GM12873 (cell line): Measurements from ENCODE around the gene CNTN2.

Experiments
- TF ChIP-seq, protein P1 (sequence below): IDR thresholded peaks from 2 replicates; pipeline ENCODE4 v1.5.1; 2012; ENCODE audit warnings: low read depth, mild to moderate bottlenecking, moderate library complexity, low read length, control low read depth; ENCODE audit not compliant: insufficient read depth; ENCODE audit errors: missing control alignments

The CNTN2 gene

DNA sequence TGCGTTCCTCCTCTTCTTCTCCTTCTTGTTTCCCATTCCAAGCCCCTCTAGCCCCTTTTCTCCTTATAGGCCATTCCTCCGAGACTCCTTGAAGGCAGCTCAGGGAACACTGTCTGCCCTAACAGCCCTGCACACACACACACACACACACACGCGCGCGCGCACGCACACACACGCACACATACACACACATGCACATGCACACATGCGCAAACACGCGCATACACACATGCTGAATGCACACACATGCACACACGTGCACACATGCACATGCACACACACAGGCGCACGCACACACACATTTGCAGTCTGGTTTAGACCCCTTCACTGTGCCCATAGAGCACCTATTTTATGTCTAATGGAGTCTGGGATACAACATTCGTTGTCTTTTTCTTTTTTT lies 17.8 kb upstream of the CNTN2 start:
- TF ChIP-seq, protein P1, sequence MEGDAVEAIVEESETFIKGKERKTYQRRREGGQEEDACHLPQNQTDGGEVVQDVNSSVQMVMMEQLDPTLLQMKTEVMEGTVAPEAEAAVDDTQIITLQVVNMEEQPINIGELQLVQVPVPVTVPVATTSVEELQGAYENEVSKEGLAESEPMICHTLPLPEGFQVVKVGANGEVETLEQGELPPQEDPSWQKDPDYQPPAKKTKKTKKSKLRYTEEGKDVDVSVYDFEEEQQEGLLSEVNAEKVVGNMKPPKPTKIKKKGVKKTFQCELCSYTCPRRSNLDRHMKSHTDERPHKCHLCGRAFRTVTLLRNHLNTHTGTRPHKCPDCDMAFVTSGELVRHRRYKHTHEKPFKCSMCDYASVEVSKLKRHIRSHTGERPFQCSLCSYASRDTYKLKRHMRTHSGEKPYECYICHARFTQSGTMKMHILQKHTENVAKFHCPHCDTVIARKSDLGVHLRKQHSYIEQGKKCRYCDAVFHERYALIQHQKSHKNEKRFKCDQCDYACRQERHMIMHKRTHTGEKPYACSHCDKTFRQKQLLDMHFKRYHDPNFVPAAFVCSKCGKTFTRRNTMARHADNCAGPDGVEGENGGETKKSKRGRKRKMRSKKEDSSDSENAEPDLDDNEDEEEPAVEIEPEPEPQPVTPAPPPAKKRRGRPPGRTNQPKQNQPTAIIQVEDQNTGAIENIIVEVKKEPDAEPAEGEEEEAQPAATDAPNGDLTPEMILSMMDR, result no peak

DNA sequence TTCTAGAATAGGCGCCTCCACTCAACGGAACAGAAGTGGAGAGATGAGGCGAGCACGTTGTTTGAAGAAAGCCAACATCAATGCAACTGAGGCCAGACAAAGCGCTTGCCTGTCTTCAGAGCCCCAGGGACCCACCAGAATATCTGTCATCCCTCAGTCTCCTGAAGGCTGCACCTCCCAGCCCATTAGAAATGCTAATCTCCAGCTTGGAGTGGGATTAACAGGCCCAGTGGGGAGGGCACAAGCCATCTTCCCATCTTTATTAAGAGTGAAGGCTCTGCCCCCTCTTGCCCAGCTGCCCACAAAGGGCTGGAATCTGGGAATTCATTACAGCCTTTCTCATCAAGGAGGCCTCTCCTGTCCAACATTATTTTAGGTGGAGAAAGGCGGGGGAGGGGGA lies 16.8 kb upstream of the CNTN2 start:
- TF ChIP-seq, protein P1, result no peak

DNA sequence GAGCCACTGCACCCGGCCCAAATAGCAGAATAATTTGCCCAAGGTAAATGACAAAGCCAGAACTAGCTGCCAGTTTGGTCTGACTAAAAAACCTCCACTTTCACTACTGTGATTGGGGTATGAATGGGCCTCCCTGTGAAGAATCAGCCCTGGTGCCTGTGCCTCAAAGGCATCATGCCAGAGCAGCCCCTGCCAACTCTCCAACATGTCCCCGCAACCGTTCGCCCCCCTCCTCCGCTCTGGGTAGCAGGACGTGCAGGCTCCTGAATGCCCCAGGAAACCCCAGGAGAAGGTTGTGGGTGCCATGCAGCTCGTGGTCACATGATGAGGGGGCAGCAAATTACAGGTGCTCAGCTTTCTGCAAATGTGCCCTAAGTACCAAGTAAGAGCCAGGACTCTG lies 14.6 kb upstream of the CNTN2 start:
- TF ChIP-seq, protein P1, result no peak

DNA sequence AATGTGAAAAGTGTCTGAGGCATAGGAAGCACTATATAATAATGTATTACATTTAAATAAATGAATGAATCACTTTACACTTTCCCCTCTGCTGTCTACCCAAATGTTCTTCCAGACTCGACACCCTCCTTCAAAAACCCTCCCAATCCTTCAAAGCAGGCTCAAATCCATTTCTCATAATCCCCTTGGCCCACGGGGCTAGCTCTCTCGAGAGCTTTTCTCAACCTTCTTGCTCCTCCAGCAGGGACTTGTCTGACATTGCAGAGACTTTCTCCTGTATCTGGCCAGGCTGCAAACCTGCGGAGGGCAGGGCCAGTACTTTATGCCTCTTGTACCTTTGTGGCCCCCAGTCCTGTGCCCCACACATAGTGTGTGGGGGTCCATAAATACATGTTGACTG lies 14.1 kb upstream of the CNTN2 start:
- TF ChIP-seq, protein P1, result no peak

DNA sequence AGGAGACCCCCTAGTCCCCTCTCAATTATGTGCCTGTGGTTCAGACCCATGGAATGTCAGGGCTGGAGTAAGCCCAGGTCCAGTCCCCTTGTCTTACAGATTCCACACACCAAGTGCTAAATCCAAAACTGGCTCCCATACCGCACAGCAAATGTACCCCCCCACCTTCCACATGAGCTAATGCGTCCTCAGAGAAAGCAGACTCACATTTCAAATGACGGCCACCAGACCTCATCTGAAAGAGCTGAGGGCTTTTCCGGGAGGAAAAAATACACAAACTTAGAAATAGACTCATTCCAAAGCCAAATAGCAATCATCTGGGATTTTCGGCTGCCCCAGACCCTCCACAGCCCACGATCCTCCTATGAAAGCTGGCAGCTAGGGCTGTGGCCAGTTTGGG lies 12.8 kb upstream of the CNTN2 start:
- TF ChIP-seq, protein P1, result no peak

DNA sequence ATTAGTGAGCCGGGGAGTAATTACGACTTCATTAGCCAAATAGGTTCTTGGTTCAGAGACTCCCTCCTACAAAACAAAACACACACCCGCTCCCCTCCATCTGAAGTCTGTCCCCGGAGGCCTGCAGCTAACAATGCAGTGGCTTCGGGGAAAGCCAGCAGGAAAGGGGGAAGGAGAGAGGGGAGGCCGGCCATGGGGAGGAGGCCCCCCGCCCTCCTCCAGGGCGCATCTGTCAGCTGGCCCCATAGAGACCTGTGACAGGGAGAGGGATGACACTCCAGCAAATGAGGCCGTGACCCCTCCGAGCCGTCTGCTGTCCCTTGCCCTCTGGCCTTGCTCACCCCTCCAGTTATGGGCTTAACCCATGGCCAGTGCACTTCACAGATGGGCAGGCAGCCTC lies 12.1 kb upstream of the CNTN2 start:
- TF ChIP-seq, protein P1, result no peak

DNA sequence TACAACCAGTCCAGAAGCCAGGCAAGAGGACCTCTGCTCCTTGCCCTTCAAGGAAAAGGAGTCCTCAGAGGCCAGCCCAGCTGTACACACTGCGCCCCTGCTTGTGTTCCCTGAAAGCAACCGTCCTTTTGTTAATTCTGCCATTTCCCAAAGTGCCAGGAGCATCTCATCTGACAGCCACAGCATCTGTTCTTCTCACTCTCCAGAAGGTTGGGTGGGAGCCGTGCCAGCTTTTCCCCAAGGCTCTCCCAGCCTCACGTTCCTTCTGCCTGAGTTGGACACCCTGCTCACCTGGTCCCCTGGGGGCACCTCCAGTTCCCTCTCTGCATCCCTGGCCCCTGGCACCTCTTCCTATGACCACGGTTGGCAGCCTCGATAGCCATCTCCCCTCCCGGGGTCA lies 10.5 kb upstream of the CNTN2 start:
- TF ChIP-seq, protein P1, result no peak
